HUDEP-2 (cell line): ENCODE results near the gene FZD10.

Experiments used
- DNase-seq, 76 experiments: peaks; one replicate each; lab custom pipeline; 2025; ENCODE audit not compliant: unreplicated experiment in 76 of 76; lab: John Stamatoyannopoulos, UW

The FZD10 gene

GRCh38 chr12:130202201-130202600, 39.9 kb downstream of the FZD10 start:
- no peak for DNase-seq

DNA sequence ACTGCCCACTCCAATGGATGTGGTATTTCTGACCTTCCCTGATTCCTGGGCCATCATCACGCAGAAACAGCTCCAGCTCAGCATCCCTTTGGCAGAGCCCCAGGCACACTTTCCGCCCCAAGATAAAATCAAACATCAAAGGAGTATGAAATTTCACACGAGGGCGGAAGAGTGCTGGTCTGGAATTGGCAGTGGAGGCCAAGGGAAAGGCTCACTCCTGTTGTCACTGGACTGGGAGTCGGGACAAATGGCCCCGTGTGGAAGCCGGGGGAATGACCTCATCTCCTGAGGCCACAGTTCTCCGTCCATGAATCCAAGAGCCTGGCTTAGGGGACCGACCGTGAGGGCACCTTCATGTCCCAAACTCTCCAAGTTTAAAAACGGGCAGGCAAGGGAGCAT, 40.9 kb downstream of the FZD10 start:
- DNase-seq: no peak

GRCh38 chr12:130204541-130204953, 42.3 kb downstream of the FZD10 start:
- no peak for DNase-seq

DNA sequence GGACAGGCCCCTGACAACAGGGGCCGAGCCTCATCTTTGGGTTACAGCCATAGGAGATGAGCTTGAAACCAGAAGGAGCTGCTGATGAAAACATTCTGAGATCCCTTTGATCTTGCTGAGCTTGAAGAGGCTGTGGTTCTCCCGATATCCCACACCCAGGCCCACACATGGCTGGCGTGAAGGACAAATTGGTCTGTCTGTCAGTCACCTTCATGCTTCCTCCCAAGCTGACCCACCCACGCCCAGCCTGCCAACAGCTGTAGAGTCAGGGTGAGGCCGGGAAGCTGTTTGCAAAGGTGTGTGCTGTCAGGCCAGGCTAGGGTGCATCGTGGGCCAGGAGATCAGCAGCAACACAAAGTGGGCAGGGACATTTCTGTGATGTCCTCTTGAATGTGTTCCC, 43.2 kb downstream of the FZD10 start:
- DNase-seq: no peak

DNA sequence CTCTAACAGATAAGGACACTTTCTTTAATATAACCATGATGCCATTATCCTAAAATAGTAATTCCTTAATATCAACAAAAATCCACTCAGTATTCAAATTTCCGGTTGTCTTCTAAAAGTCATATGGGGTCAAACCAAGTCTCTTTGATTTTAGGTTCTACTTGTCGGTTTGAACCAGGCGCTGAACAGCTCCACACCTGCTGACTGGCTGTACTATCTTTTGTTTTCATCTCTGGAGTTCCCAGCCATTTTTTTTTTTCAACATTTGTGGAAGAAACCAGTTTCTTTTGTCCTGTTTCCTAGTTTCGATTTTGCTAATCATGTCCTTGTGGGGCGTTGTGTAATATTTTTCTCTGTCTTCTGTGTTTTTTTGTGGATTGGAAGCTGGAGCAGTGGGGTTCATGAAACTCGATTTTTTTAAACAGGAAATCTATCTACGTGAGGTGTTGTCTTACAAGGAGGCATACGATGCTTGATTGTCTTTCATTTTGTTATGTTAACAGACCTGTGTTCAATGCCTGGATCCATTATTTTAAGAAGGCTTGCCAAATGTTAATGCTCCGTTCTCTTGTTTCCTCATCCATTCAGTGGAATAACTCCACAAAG, 50.2 kb downstream of the FZD10 start:
- DNase-seq: no peak

GRCh38 chr12:130213249-130213648, 51.0 kb downstream of the FZD10 start:
- no peak for DNase-seq

DNA sequence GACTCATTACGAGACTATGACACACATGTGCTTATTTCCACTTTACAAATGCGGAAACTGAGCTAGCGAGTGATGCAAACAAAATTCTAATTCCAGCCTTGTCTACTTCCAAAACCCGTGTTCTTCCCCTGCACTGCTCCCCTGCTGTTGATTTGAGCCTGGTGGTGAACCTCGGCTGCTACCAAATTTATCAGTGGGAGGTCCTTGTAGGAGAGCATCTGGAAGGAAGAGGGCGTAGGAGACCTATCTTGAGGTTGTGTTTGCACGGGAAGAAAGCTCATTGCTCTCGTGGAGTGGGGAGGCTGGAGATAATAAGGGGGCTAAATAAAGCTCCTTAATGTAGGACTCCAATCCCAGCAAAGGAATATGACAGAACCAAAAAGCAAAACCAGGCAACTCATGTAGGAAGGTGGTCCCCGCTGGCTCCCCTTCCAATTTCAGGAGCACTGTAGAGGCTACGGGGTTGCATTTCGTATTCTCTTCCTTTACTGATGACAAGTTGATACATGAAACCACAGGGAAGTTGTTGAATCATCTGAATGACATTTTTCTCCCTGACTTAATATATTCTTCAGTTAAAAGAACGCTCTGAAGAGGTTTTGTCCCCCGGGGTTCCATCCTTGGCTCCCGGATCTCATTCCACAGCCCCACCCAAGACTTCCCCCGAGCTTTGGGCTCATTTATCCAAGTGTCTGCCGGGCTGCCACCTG, 52.6 kb downstream of the FZD10 start:
- no peak for DNase-seq
